ENCODE results near the gene SLC17A8. TPM values are rescaled to one million over a fixed set of nuclear protein-coding genes. Genes with fewer than 3 reads are reported as not detected.

SLC17A8 gene
- total RNA-seq, 1 donor from 2014 or later = not detected

DNA sequence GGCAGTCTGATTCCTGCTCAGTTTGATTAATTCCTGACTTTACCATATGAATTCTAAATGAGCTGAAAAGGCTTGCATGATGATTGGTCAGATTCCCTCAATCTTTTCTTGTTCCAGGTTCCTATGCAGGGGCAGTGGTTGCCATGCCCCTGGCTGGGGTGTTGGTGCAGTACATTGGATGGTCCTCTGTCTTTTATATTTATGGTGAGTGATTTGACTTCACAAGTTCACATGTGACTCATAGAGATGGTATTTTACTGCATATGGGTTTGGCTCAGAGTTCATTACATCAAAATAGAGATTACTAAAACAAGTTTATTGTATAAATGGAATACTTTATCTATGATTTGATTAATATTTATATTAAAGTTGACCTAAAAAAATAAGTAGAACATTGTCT, 44.8 kb downstream of the SLC17A8 start:
- Mint-ChIP-seq H3K4me3 (ENCODE audit: unreplicated experiment) (no peak overlapping the region), H3K4me1 (ENCODE audit: low read depth, unreplicated experiment) (peaks cover 6% of the 10 kb centered on the region), H3K27ac (ENCODE audit: unreplicated experiment) (peak overlapping the region; percentile 53), H3K9me3 (ENCODE audit: unreplicated experiment) (peaks cover 1% of the 10 kb centered on the region), H3K27me3 (ENCODE audit: low read depth, unreplicated experiment) (peaks cover 2% of the 10 kb centered on the region), H3K36me3 (ENCODE audit: low read depth, unreplicated experiment) (no peaks in the 10 kb centered on the region)
- H2AFZ ChIP-seq (ENCODE audit: low read depth, low read length) = no peak overlapping the region
- no peak overlapping the region for H3K9ac ChIP-seq (ENCODE audit: low read length)
- FAIRE-seq (no peak), DNase-seq (ENCODE audit: low read depth) (peak; percentile 69)
- H3K36me3 ChIP-seq (ENCODE audit: insufficient read depth, low read length) = no peaks in the 10 kb centered on the region
- no peak overlapping the region for H3K4me2 ChIP-seq (ENCODE audit: low read length)
- no peak for TF ChIP-seq EZH2 (IDR thresholded peaks at IDR 0.05; ENCODE audit: insufficient read depth, low read length)
- TF ChIP-seq, protein P1, sequence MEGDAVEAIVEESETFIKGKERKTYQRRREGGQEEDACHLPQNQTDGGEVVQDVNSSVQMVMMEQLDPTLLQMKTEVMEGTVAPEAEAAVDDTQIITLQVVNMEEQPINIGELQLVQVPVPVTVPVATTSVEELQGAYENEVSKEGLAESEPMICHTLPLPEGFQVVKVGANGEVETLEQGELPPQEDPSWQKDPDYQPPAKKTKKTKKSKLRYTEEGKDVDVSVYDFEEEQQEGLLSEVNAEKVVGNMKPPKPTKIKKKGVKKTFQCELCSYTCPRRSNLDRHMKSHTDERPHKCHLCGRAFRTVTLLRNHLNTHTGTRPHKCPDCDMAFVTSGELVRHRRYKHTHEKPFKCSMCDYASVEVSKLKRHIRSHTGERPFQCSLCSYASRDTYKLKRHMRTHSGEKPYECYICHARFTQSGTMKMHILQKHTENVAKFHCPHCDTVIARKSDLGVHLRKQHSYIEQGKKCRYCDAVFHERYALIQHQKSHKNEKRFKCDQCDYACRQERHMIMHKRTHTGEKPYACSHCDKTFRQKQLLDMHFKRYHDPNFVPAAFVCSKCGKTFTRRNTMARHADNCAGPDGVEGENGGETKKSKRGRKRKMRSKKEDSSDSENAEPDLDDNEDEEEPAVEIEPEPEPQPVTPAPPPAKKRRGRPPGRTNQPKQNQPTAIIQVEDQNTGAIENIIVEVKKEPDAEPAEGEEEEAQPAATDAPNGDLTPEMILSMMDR (IDR thresholded peaks at IDR 0.05; ENCODE audit: insufficient read depth, low read depth, low read length) = no peak
- H3K4me3 ChIP-seq (ENCODE audit: insufficient read depth, low read depth, low read length) = no peak overlapping the region
- no peaks in the 10 kb centered on the region for H3K79me2 ChIP-seq (ENCODE audit: insufficient read depth, low read length)
- H3K27ac ChIP-seq (ENCODE audit: low read depth, low read length) = no peak overlapping the region
- no peaks in the 10 kb centered on the region for H4K20me1 ChIP-seq (ENCODE audit: insufficient read depth, low read length)
- no peaks in the 10 kb centered on the region for H3K27me3 ChIP-seq (ENCODE audit: insufficient read depth, low read length)
- no peaks in the 10 kb centered on the region for H3K4me1 ChIP-seq (ENCODE audit: insufficient read depth, low read length)
- no peaks in the 10 kb centered on the region for H3K9me3 ChIP-seq (ENCODE audit: insufficient read depth, low read depth, low read length)

DNA sequence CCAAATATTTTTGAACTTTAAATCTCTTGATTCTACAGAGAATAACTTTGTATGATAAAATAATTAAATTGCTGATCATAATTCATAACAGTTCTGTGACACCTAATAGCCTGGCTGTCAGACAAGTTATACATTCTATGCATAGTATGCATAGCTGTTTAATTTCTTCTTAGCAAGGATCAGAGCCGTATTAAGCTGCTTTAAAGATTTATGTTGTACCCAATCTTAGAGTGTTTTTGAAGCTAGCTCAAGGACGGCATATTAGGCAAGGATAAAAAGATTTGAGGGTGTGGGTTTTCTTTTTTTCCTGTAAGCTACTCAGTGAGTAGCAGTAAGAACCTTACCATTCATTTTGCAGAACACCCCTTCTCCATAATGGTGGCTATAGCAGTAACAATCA, 45.9 kb downstream of the SLC17A8 start:
- Histone ChIP-seq H3K9ac (ENCODE audit: low read length) (no peak overlapping the region), H4K20me1 (ENCODE audit: insufficient read depth, low read length) (no peaks in the 10 kb centered on the region), H2AFZ (ENCODE audit: low read depth, low read length) (no peak overlapping the region), H3K79me2 (ENCODE audit: insufficient read depth, low read length) (no peaks in the 10 kb centered on the region), H3K36me3 (ENCODE audit: insufficient read depth, low read length) (no peaks in the 10 kb centered on the region), H3K4me1 (ENCODE audit: insufficient read depth, low read length) (no peaks in the 10 kb centered on the region), H3K27ac (ENCODE audit: low read depth, low read length) (no peak overlapping the region), H3K4me2 (ENCODE audit: low read length) (no peak overlapping the region), H3K27me3 (ENCODE audit: insufficient read depth, low read length) (no peaks in the 10 kb centered on the region), H3K4me3 (ENCODE audit: insufficient read depth, low read depth, low read length) (no peak overlapping the region), H3K9me3 (ENCODE audit: insufficient read depth, low read depth, low read length) (no peaks in the 10 kb centered on the region)
- H3K27me3 Mint-ChIP-seq (ENCODE audit: low read depth, unreplicated experiment) = peaks cover 4% of the 10 kb centered on the region
- FAIRE-seq (no peak), DNase-seq (ENCODE audit: low read depth) (no peak)
- no peak overlapping the region for H3K27ac Mint-ChIP-seq (ENCODE audit: unreplicated experiment)
- H3K36me3 Mint-ChIP-seq (ENCODE audit: low read depth, unreplicated experiment) = no peaks in the 10 kb centered on the region
- H3K4me1 Mint-ChIP-seq (ENCODE audit: low read depth, unreplicated experiment) = peaks cover 6% of the 10 kb centered on the region
- peaks cover 1% of the 10 kb centered on the region for H3K9me3 Mint-ChIP-seq (ENCODE audit: unreplicated experiment)
- no peak overlapping the region for H3K4me3 Mint-ChIP-seq (ENCODE audit: unreplicated experiment)
- TF ChIP-seq, protein P1 (IDR thresholded peaks at IDR 0.05; ENCODE audit: insufficient read depth, low read depth, low read length) = no peak
- no peak for TF ChIP-seq EZH2 (IDR thresholded peaks at IDR 0.05; ENCODE audit: insufficient read depth, low read length)

DNA sequence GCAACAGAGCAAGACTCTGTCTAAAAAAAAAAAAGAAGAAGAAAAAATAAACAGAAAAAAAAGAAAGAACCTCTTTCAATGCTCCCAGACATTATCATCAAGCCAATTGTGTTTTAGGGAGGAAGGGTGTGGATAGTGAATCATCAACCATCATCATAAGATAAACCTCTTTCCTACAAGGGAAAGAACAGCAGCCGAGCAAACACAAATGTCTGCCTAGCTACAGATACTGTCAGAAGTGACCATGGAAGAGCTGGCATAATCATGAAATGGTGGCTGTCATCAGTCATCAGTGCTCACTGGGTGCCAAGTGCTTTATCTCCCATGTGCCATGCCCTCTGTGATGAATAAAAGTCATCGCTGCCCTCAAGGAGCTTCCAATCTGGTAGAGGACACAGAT, 46.6 kb downstream of the SLC17A8 start:
- no peak for TF ChIP-seq EZH2 (IDR thresholded peaks at IDR 0.05; ENCODE audit: insufficient read depth, low read length)
- TF ChIP-seq, protein P1 (IDR thresholded peaks at IDR 0.05; ENCODE audit: insufficient read depth, low read depth, low read length) = no peak
- Histone ChIP-seq H2AFZ (ENCODE audit: low read depth, low read length) (no peak overlapping the region), H3K9ac (ENCODE audit: low read length) (no peak overlapping the region), H3K9me3 (ENCODE audit: insufficient read depth, low read depth, low read length) (no peaks in the 10 kb centered on the region), H3K27me3 (ENCODE audit: insufficient read depth, low read length) (no peaks in the 10 kb centered on the region), H3K79me2 (ENCODE audit: insufficient read depth, low read length) (no peaks in the 10 kb centered on the region), H4K20me1 (ENCODE audit: insufficient read depth, low read length) (no peaks in the 10 kb centered on the region), H3K4me1 (ENCODE audit: insufficient read depth, low read length) (no peaks in the 10 kb centered on the region), H3K4me3 (ENCODE audit: insufficient read depth, low read depth, low read length) (no peak overlapping the region), H3K36me3 (ENCODE audit: insufficient read depth, low read length) (no peaks in the 10 kb centered on the region), H3K27ac (ENCODE audit: low read depth, low read length) (no peak overlapping the region), H3K4me2 (ENCODE audit: low read length) (no peak overlapping the region)
- peak; percentile 39 for DNase-seq (ENCODE audit: low read depth)
- Mint-ChIP-seq H3K27ac (ENCODE audit: unreplicated experiment) (no peak overlapping the region), H3K36me3 (ENCODE audit: low read depth, unreplicated experiment) (no peaks in the 10 kb centered on the region), H3K4me1 (ENCODE audit: low read depth, unreplicated experiment) (peaks cover 6% of the 10 kb centered on the region), H3K27me3 (ENCODE audit: low read depth, unreplicated experiment) (peaks cover 4% of the 10 kb centered on the region), H3K4me3 (ENCODE audit: unreplicated experiment) (no peak overlapping the region), H3K9me3 (ENCODE audit: unreplicated experiment) (no peaks in the 10 kb centered on the region)
- no peak for FAIRE-seq

Data from astrocyte (in vitro differentiated cells and primary cell).